ENCODE measurements around the gene DTHD1. TPM values are rescaled to one million over a fixed set of nuclear protein-coding genes. Genes with fewer than 3 reads are reported as not detected.

Gene DTHD1
- total and polyA plus RNA-seq, 7 donors = 0.01 to 0.15 (median 0.07) TPM; not detected in 4

DNA sequence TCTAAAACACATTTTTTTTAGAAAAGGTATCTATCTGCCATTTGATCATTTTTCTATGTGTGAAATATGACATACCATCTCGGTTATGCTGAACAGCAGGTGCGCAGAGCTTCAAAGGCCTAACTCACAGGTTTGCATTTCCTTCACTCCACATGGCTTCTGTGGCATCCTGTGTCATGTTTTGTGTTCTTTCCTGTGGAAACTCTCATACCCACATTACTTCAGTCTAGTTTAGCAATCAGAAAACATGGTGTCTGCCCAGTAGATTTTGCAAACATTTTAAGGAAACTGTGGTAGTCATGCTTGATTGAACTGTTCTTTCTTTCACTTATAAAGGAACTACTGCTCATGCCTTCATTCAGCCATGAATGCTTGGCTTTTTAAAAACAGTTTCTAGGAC is 25.8 kb upstream of the DTHD1 start:
- no peak for DNase-seq
- no peak overlapping the region for H3K4me3 ChIP-seq
- TF ChIP-seq, protein P1, sequence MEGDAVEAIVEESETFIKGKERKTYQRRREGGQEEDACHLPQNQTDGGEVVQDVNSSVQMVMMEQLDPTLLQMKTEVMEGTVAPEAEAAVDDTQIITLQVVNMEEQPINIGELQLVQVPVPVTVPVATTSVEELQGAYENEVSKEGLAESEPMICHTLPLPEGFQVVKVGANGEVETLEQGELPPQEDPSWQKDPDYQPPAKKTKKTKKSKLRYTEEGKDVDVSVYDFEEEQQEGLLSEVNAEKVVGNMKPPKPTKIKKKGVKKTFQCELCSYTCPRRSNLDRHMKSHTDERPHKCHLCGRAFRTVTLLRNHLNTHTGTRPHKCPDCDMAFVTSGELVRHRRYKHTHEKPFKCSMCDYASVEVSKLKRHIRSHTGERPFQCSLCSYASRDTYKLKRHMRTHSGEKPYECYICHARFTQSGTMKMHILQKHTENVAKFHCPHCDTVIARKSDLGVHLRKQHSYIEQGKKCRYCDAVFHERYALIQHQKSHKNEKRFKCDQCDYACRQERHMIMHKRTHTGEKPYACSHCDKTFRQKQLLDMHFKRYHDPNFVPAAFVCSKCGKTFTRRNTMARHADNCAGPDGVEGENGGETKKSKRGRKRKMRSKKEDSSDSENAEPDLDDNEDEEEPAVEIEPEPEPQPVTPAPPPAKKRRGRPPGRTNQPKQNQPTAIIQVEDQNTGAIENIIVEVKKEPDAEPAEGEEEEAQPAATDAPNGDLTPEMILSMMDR (IDR thresholded peaks at IDR 0.05) = no peak
- H3K36me3 ChIP-seq (ENCODE audit: insufficient read depth in 1 of 2, low read depth in 1 of 2) = no peaks in the 10 kb centered on the region
- H3K27ac ChIP-seq = no peak overlapping the region
- 69 to 75% (median 72%) methylated on average over 2 of the region's 2 CpGs for WGBS, 3 donors
- no peaks in the 10 kb centered on the region for H3K4me1 ChIP-seq
- H3K27me3 ChIP-seq (ENCODE audit: insufficient read depth in 3 of 3, low read length in 2 of 3) = no peaks in the 10 kb centered on the region
- no peaks in the 10 kb centered on the region for H3K9me3 ChIP-seq
- intact Hi-C loops (cut with DNase I) = no loop called here
- no peak for ATAC-seq

GRCh38 chr4:36256398-36256891 is 25.0 kb upstream of the DTHD1 start:
- Histone ChIP-seq H3K4me3 (no peak overlapping the region), H3K4me1 (no peaks in the 10 kb centered on the region), H3K27me3 (ENCODE audit: insufficient read depth in 3 of 3, low read length in 2 of 3) (no peaks in the 10 kb centered on the region), H3K36me3 (ENCODE audit: insufficient read depth in 1 of 2, low read depth in 1 of 2) (no peaks in the 10 kb centered on the region), H3K27ac (no peak overlapping the region), H3K9me3 (no peaks in the 10 kb centered on the region)
- intact Hi-C loops (cut with DNase I) = no loop called here
- no peak for ATAC-seq
- peak in 1 of 2 donors; percentile 47 for DNase-seq
- TF ChIP-seq, protein P1 (IDR thresholded peaks at IDR 0.05) = no peak
- WGBS, 3 donors = 18 to 19% (median 19%) methylated on average over 6 of the region's 6 CpGs

DNA sequence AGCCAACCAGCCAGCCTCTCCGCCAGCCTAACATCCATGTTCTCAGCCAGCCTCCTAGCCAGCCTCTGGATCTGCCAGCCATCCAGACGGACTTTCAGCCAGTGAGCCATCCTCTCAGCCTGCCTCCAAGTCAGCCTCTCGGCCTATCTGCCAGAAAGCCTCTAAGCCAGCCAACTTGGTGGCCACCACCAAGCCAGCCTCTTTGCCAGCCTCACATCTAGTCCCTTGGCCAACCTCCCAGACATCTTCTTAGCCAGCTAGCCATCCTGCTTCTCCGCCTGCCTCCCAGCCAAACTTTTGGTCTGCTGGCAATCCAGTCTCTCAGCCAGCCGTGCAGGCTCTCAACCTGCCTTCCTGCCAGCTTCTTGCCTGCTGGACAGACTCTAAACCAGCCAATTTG is 20.7 kb upstream of the DTHD1 start:
- Histone ChIP-seq H3K4me3 (no peak overlapping the region), H3K27ac (no peak overlapping the region), H3K9me3 (no peaks in the 10 kb centered on the region), H3K36me3 (ENCODE audit: insufficient read depth in 1 of 2, low read depth in 1 of 2) (no peaks in the 10 kb centered on the region), H3K4me1 (no peaks in the 10 kb centered on the region), H3K27me3 (ENCODE audit: insufficient read depth in 3 of 3, low read length in 2 of 3) (no peaks in the 10 kb centered on the region)
- DNase-seq = no peak
- TF ChIP-seq, protein P1 (IDR thresholded peaks at IDR 0.05) = no peak
- WGBS, 3 donors = 34 to 57% (median 46%) methylated on average over 5 of the region's 5 CpGs
- intact Hi-C loops (cut with DNase I) = no loop called here
- no peak for ATAC-seq

DNA sequence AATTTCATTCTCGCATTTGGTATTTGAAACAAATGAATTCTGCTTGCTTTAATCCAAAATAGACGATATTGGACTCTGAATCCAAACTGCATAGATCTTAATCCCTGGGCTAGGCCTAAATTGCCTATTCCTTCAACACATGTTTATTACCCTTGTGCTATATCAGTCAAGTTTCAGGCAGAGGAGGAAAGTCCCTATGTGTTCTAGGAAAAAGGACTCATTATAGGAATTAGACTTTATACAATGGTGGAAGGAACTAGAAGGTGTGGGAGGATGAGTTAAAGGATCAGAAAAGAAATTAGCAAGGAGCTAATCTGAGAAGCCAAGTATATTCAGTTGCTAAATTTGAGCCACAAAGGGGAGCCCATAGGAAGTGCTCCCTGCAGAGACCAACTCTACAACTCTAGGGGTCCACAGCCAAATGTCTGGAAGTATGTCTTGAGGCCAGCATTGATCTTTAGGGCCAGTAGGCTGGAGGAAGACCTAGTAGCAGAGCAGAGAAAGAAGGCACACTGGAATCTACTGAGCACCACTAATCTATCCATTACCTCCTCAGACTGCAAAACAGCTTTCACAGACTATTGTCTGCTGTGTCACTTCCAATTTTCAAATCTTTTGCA is 17.1 kb upstream of the DTHD1 start:
- whole genome bisulfite sequencing, 3 donors = 68 to 73% (median 71%) methylated on average over 2 of the region's 2 CpGs
- H3K27ac ChIP-seq = no peak overlapping the region
- H3K27me3 ChIP-seq (ENCODE audit: insufficient read depth in 3 of 3, low read length in 2 of 3) = no peaks in the 10 kb centered on the region
- no peaks in the 10 kb centered on the region for H3K4me1 ChIP-seq
- ATAC-seq (no peak), DNase-seq (no peak)
- intact Hi-C loops (cut with DNase I) = no loop called here
- no peaks in the 10 kb centered on the region for H3K9me3 ChIP-seq
- no peaks in the 10 kb centered on the region for H3K36me3 ChIP-seq (ENCODE audit: insufficient read depth in 1 of 2, low read depth in 1 of 2)
- no peak overlapping the region for H3K4me3 ChIP-seq
- TF ChIP-seq, protein P1 (IDR thresholded peaks at IDR 0.05) = no peak
